NT2/D1 (cell line): ENCODE measurements around the gene CCDC154.
A peak's percentile ranks its signal among the peaks of the same experiment; 100 is the strongest.

Experiments used
- DNase-seq: peaks from one replicate; pipeline ENCODE4 v3.0.0-alpha.2; 2011; ENCODE audit warnings: low read depth, low spot score
- H3K27me3 ChIP-seq: 2 replicates; pipeline ENCODE4 v1.6.0; 2011; ENCODE audit warnings: mild to moderate bottlenecking; ENCODE audit not compliant: insufficient read length, insufficient read depth
- H3K36me3 ChIP-seq: 2 replicates; pipeline ENCODE4 v1.6.1; 2011; ENCODE audit warnings: mild to moderate bottlenecking, low read length, mixed read lengths; ENCODE audit not compliant: insufficient read depth, insufficient read length
- H3K4me1 ChIP-seq: 2 replicates; pipeline ENCODE4 v1.5.1; 2011; ENCODE audit not compliant: insufficient read depth, insufficient read length
- H3K4me3 ChIP-seq: 2 replicates; pipeline ENCODE4 v1.5.1; 2011; ENCODE audit warnings: low read depth; ENCODE audit not compliant: insufficient read length
- H3K9ac ChIP-seq: 2 replicates; pipeline ENCODE4 v1.6.0; 2011; ENCODE audit warnings: low read depth; ENCODE audit not compliant: insufficient read length
- H3K9me3 ChIP-seq: 2 replicates; pipeline ENCODE4 v1.5.1; 2011; ENCODE audit warnings: mild to moderate bottlenecking, low read length; ENCODE audit not compliant: insufficient read depth
- SUZ12 ChIP-seq: IDR thresholded peaks from 2 replicates; pipeline ENCODE4 v1.6.1; 2011; ENCODE audit not compliant: insufficient read length, insufficient read depth; ENCODE audit errors: extremely low read depth
- YY1 ChIP-seq: IDR thresholded peaks from 2 replicates; pipeline ENCODE4 v1.6.1; 2011; ENCODE audit not compliant: insufficient read length, insufficient read depth
- ZNF274 ChIP-seq: IDR thresholded peaks from 2 replicates; pipeline ENCODE4 v1.6.1; 2011; ENCODE audit warnings: mild to moderate bottlenecking, low read depth, low read length

Gene CCDC154

GRCh38 chr16:1456951-1457350 lies 12.6 kb upstream of the CCDC154 start:
- Histone ChIP-seq H3K4me3 (no peak overlapping the region), H3K36me3 (peaks cover 79% of the 10 kb centered on the region), H3K9ac (no peak overlapping the region), H3K27me3 (no peaks in the 10 kb centered on the region), H3K4me1 (no peaks in the 10 kb centered on the region), H3K9me3 (no peaks in the 10 kb centered on the region)
- TF ChIP-seq YY1: no peak
- no peak for TF ChIP-seq ZNF274
- no peak for TF ChIP-seq SUZ12
- DNase-seq: no peak

GRCh38 chr16:1455190-1456171 lies 11.1 kb upstream of the CCDC154 start:
- Histone ChIP-seq H3K36me3 (peaks cover 82% of the 10 kb centered on the region), H3K4me3 (no peak overlapping the region), H3K9me3 (no peaks in the 10 kb centered on the region), H3K9ac (no peak overlapping the region), H3K4me1 (no peaks in the 10 kb centered on the region), H3K27me3 (no peaks in the 10 kb centered on the region)
- no peak for DNase-seq
- no peak for TF ChIP-seq SUZ12
- TF ChIP-seq ZNF274: no peak
- no peak for TF ChIP-seq YY1

- Histone ChIP-seq H3K36me3 (peaks cover 82% of the 10 kb centered on the region), H3K9ac (no peak overlapping the region), H3K4me1 (no peaks in the 10 kb centered on the region)
Measured at GRCh38 chr16:1454561-1454960, 10.2 kb upstream of the CCDC154 start.

GRCh38 chr16:1453316-1453715 lies 9.0 kb upstream of the CCDC154 start:
- TF ChIP-seq ZNF274: no peak

More at GRCh38 chr16:1454561-1454960, 10.2 kb upstream of the CCDC154 start:
- Histone ChIP-seq H3K9me3 (no peaks in the 10 kb centered on the region), H3K4me3 (no peak overlapping the region), H3K27me3 (no peaks in the 10 kb centered on the region)
- no peak for TF ChIP-seq SUZ12
- TF ChIP-seq YY1: no peak
- TF ChIP-seq ZNF274: no peak
- no peak for DNase-seq

GRCh38 chr16:1452530-1452929 lies 8.2 kb upstream of the CCDC154 start:
- TF ChIP-seq SUZ12 (no peak), ZNF274 (no peak), YY1 (no peak)
- Histone ChIP-seq H3K4me1 (no peaks in the 10 kb centered on the region), H3K27me3 (no peaks in the 10 kb centered on the region), H3K9me3 (no peaks in the 10 kb centered on the region), H3K4me3 (no peak overlapping the region), H3K9ac (no peak overlapping the region), H3K36me3 (peaks cover 86% of the 10 kb centered on the region)
- no peak for DNase-seq

More at GRCh38 chr16:1453316-1453715, 9.0 kb upstream of the CCDC154 start:
- H3K4me1 ChIP-seq: no peaks in the 10 kb centered on the region
- peaks cover 86% of the 10 kb centered on the region for H3K36me3 ChIP-seq
- no peak overlapping the region for H3K9ac ChIP-seq
- no peaks in the 10 kb centered on the region for H3K9me3 ChIP-seq
- H3K27me3 ChIP-seq: no peaks in the 10 kb centered on the region
- no peak for DNase-seq
- H3K4me3 ChIP-seq: no peak overlapping the region

GRCh38 chr16:1451702-1452392 lies 7.5 kb upstream of the CCDC154 start:
- TF ChIP-seq ZNF274 (no peak), SUZ12 (no peak), YY1 (no peak)
- H3K4me3 ChIP-seq: no peak overlapping the region
- H3K36me3 ChIP-seq: peaks cover 90% of the 10 kb centered on the region

GRCh38 chr16:1450841-1451240 lies 6.5 kb upstream of the CCDC154 start:
- H3K27me3 ChIP-seq: no peaks in the 10 kb centered on the region
- peaks cover 96% of the 10 kb centered on the region for H3K36me3 ChIP-seq
- H3K9ac ChIP-seq: peak overlapping the region; percentile 1
- no peak for TF ChIP-seq SUZ12
- no peak for TF ChIP-seq ZNF274
- TF ChIP-seq YY1: no peak
- no peak overlapping the region for H3K4me3 ChIP-seq
- no peak for DNase-seq
- no peaks in the 10 kb centered on the region for H3K9me3 ChIP-seq
- no peaks in the 10 kb centered on the region for H3K4me1 ChIP-seq

More at GRCh38 chr16:1451702-1452392, 7.5 kb upstream of the CCDC154 start:
- no peaks in the 10 kb centered on the region for H3K4me1 ChIP-seq
- H3K9ac ChIP-seq: no peak overlapping the region
- no peaks in the 10 kb centered on the region for H3K27me3 ChIP-seq
- DNase-seq: no peak
- H3K9me3 ChIP-seq: no peaks in the 10 kb centered on the region
